ENCODE data around the gene IQGAP3. TPM values are rescaled to one million over a fixed set of nuclear protein-coding genes. Genes with fewer than 3 reads are reported as not detected.

IQGAP3 gene
- total RNA-seq, 4 donors from 2014 or later: 0.09 to 13.2 TPM; not detected in 2

GRCh38 chr1:156566436-156566835 is 5.9 kb downstream of the IQGAP3 start:
- TF ChIP-seq CTCF (IDR thresholded peaks at IDR 0.05): no peak
- TF ChIP-seq POLR2A (IDR thresholded peaks at IDR 0.05): no peak
- Histone ChIP-seq H3K4me1 (no peaks in the 10 kb centered on the region), H3K36me3 (no peaks in the 10 kb centered on the region), H3K4me3 (no peak overlapping the region), H3K27me3 (no peaks in the 10 kb centered on the region), H3K9me3 (no peaks in the 10 kb centered on the region), H3K27ac (no peak overlapping the region)
- intact Hi-C loops (cut with DNase I; ENCODE audit: low total_unique reads): no loop called here
- no peak for DNase-seq

- DNase-seq: no peak
- Histone ChIP-seq H3K36me3 (no peaks in the 10 kb centered on the region), H3K4me3 (no peak overlapping the region), H3K27ac (no peak overlapping the region), H3K4me1 (no peaks in the 10 kb centered on the region), H3K27me3 (no peaks in the 10 kb centered on the region), H3K9me3 (no peaks in the 10 kb centered on the region)
- TF ChIP-seq POLR2A (IDR thresholded peaks at IDR 0.05) (no peak), CTCF (IDR thresholded peaks at IDR 0.05) (no peak)
- intact Hi-C loops (cut with DNase I; ENCODE audit: low total_unique reads): no loop called here
Observed at GRCh38 chr1:156565519-156565918, 6.8 kb downstream of the IQGAP3 start.

- no peaks in the 10 kb centered on the region for H3K36me3 ChIP-seq
- no peaks in the 10 kb centered on the region for H3K9me3 ChIP-seq
- no peaks in the 10 kb centered on the region for H3K27me3 ChIP-seq
- intact Hi-C loops (cut with DNase I; ENCODE audit: low total_unique reads): no loop called here
- no peaks in the 10 kb centered on the region for H3K4me1 ChIP-seq
- no peak overlapping the region for H3K4me3 ChIP-seq
- no peak overlapping the region for H3K27ac ChIP-seq
- no peak for DNase-seq
- TF ChIP-seq CTCF (IDR thresholded peaks at IDR 0.05) (no peak), POLR2A (IDR thresholded peaks at IDR 0.05) (no peak)
Observed at GRCh38 chr1:156560585-156561163, 11.7 kb downstream of the IQGAP3 start.

- Histone ChIP-seq H3K27ac (no peak overlapping the region), H3K4me3 (no peak overlapping the region), H3K9me3 (no peaks in the 10 kb centered on the region), H3K36me3 (no peaks in the 10 kb centered on the region), H3K4me1 (no peaks in the 10 kb centered on the region), H3K27me3 (no peaks in the 10 kb centered on the region)
- no peak for DNase-seq
- intact Hi-C loops (cut with DNase I; ENCODE audit: low total_unique reads): no loop called here
- TF ChIP-seq CTCF (IDR thresholded peaks at IDR 0.05) (no peak), POLR2A (IDR thresholded peaks at IDR 0.05) (no peak)
Observed at GRCh38 chr1:156559797-156560385, 12.5 kb downstream of the IQGAP3 start.

GRCh38 chr1:156559086-156559796 is 13.1 kb downstream of the IQGAP3 start:
- Histone ChIP-seq H3K36me3 (no peaks in the 10 kb centered on the region), H3K4me3 (no peak overlapping the region), H3K4me1 (no peaks in the 10 kb centered on the region), H3K27ac (no peak overlapping the region), H3K27me3 (no peaks in the 10 kb centered on the region), H3K9me3 (no peaks in the 10 kb centered on the region)
- intact Hi-C loops (cut with DNase I; ENCODE audit: low total_unique reads): no loop called here
- TF ChIP-seq POLR2A (IDR thresholded peaks at IDR 0.05): no peak
- TF ChIP-seq CTCF (IDR thresholded peaks at IDR 0.05): no peak
- no peak for DNase-seq

All from uterus (tissue), 4 donors.